WTC11 (cell line): Measurements from ENCODE around the gene UTP20.

ENCODE experiments used
- ELF4 ChIP-seq: sonication (generic); formaldehyde crosslinking; IDR thresholded peaks from 2 replicates; pipeline ENCODE4 v1.8.1; 2022; ENCODE audit warnings: low read depth, mild to moderate bottlenecking, moderate library complexity, missing genetic modification reagents
- EMX1 ChIP-seq: fragments of 250-450 bp; sonication (Bioruptor Pico); IDR thresholded peaks from 2 replicates; pipeline ENCODE4 v1.8.0; 2021; ENCODE audit warnings: mild to moderate bottlenecking
- FOXP1 ChIP-seq: sonication (generic); formaldehyde crosslinking; IDR thresholded peaks from 2 replicates; pipeline ENCODE4 v1.8.0; 2022; ENCODE audit warnings: missing genetic modification reagents, mild to moderate bottlenecking, moderate library complexity, borderline replicate concordance
- MLX ChIP-seq: sonication (generic); formaldehyde crosslinking; IDR thresholded peaks from 2 replicates; pipeline ENCODE4 v1.8.1; 2023; ENCODE audit warnings: mild to moderate bottlenecking, missing genetic modification reagents, moderate library complexity
- NR2C2 ChIP-seq: sonication (generic); formaldehyde crosslinking; IDR thresholded peaks from 2 replicates; pipeline ENCODE4 v1.8.0; 2022; ENCODE audit warnings: mild to moderate bottlenecking, missing genetic modification reagents
- PRRX2 ChIP-seq: fragments of 250-450 bp; sonication (Bioruptor Pico); IDR thresholded peaks from 2 replicates; pipeline ENCODE4 v1.8.0; 2021; ENCODE audit warnings: mild to moderate bottlenecking
- TEAD4 ChIP-seq: sonication (generic); formaldehyde crosslinking; IDR thresholded peaks from 2 replicates; pipeline ENCODE4 v1.8.0; 2022; ENCODE audit warnings: mild to moderate bottlenecking, missing genetic modification reagents
- USF2 ChIP-seq: sonication (generic); formaldehyde crosslinking; IDR thresholded peaks from 2 replicates; pipeline ENCODE4 v1.8.1; 2023; ENCODE audit warnings: mild to moderate bottlenecking, missing genetic modification reagents, moderate library complexity

DNA sequence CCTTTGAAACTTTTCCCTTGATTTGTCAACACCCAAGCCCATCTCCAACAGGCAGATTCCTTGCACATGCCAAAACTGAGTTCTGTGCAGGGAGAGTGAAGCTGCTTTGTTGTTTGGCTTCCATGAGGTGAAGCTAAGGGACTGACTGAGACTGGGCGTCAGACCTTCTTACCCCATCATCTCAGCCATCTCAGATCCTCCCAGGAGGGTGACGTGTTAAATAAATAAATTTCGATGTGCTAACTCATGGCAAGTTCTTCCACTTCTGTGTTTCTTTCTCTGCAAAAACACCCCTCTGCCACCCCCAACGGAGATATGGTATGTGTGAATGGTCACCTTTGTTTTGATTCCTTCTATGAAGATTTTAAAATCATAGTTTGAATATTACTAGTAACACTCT, 17.8 kb downstream of the UTP20 start:
- no peak for TF ChIP-seq EMX1 (CRISPR knock-in tag)
- TF ChIP-seq FOXP1 (CRISPR knock-in tag), result no peak
- no peak for TF ChIP-seq ELF4 (CRISPR knock-in tag)
- no peak for TF ChIP-seq MLX (CRISPR knock-in tag)
- TF ChIP-seq TEAD4 (CRISPR knock-in tag), result no peak
- TF ChIP-seq USF2 (CRISPR knock-in tag), result no peak
- TF ChIP-seq PRRX2 (CRISPR knock-in tag), result no peak
- no peak for TF ChIP-seq NR2C2 (CRISPR knock-in tag)
